Body of pancreas (tissue), 4 donors: ENCODE data around the gene RSBN1L. TPM values are rescaled to one million over a fixed set of nuclear protein-coding genes. Genes with fewer than 3 reads are reported as not detected.

Experiments used
- ATAC-seq: fragments of 150-250 bp; one replicate; pipeline ENCODE4 v1.9.1; 2016
- DNase-seq, 4 donors: peaks; one replicate each; pipeline ENCODE4 v3.0.0-alpha.2; 2019
- H3K27ac ChIP-seq, 4 donors: fragments of 200-600 bp; sonication (generic); 1 replicate in 3 of 4; 2 replicates in 1 of 4; pipeline versions ENCODE4 v1.5.1 to v1.6.1; 2016 to 2019; ENCODE audit warnings: mild to moderate bottlenecking in 1 of 4, mixed read lengths in 1 of 4, moderate library complexity in 1 of 4
- H3K27me3 ChIP-seq, 2 donors: fragments of 200-600 bp; sonication (generic); one replicate each; pipeline ENCODE4 v1.6.0; 2016; ENCODE audit warnings: mild to moderate bottlenecking in 1 of 2
- H3K36me3 ChIP-seq, 2 donors: fragments of 200-600 bp; sonication (generic); replicated peaks in 1 of 2; 2 replicates each; pipeline ENCODE4 v1.5.1; 2016; ENCODE audit warnings: low read depth in 2 of 2; ENCODE audit not compliant: insufficient read depth in 1 of 2
- H3K4me1 ChIP-seq: fragments of 200-600 bp; sonication (generic); one replicate; pipeline ENCODE4 v1.6.0; 2016
- H3K4me3 ChIP-seq, 2 donors: fragments of 200-600 bp; sonication (generic); 1 replicate in 1 of 2; 2 replicates in 1 of 2; pipeline ENCODE4 v1.5.1; 2016 to 2019
- H3K9me3 ChIP-seq, 3 donors: fragments of 200-600 bp; sonication (generic); 1 replicate in 2 of 3; 2 replicates in 1 of 3; pipeline ENCODE4 v1.5.1; 2016
- POLR2A ChIP-seq, 3 donors: fragments of 450-650 bp; IDR thresholded peaks; one replicate each; pipeline ENCODE4 v1.6.1; 2016; ENCODE audit warnings: antibody characterized with exemption in 3 of 3, mild to moderate bottlenecking in 2 of 3
- WGBS, 2 donors: methylation state at CpG; one replicate each; pipeline ENCODE4 v1.1.5; 2017; 5-methylcytosine and 5-hydroxymethylcytosine counted together
- intact Hi-C: fragments of 100-400 bp; cut with DNase I; formaldehyde crosslinking; loops from one replicate; pipeline ENCODE4 v1.15.1; 2023
- total RNA-seq, 2 donors: library from RNA; depleted of rRNA; stranded (reverse); fragments of >200 nt; gene quantifications; one replicate each; pipeline ENCODE4 v1.1.0, GENCODE V29; 2016
- TF ChIP-seq, protein P1 (sequence below), 7 experiments: fragments of 450-650 bp in 4 of 7; fragments of 200-600 bp in 3 of 7; sonication (generic) in 3 of 7; IDR thresholded peaks; one replicate each; pipeline ENCODE4 v1.5.1; 2016 to 2019; ENCODE audit warnings: antibody characterized with exemption in 7 of 7

Gene RSBN1L
- total RNA-seq, 2 donors from 2014 or later: 15.8 to 16.2 TPM

DNA sequence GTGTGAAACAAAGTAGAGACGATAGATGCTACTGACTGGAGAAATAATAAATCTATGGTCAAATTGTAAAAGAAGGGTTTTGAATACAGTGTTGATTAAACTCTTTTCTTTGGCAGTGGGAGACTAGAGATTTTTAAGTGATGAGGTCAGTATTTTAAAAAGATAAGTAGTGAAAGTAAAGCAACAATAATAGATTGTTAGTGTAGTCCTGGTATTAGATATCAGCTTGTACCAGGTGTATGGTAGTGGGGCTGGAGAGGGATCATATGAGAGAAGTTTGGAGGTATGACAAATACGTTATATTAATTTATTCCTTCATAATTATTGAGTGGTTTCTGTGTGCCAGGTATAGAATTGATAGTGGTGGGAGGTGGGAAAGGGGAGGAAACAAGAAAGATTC is 127.5 kb downstream of the RSBN1L start:
- 67 to 68% methylated on average over 2 of the region's 2 CpGs for WGBS, 2 donors
- H3K36me3 ChIP-seq: no peaks in the 10 kb centered on the region
- H3K27me3 ChIP-seq: no peaks in the 10 kb centered on the region
- DNase-seq: no peak
- H3K4me3 ChIP-seq: no peak overlapping the region
- peaks cover 5% of the 10 kb centered on the region for H3K4me1 ChIP-seq
- peak overlapping the region in 2 of 4 donors; percentile 32 to 36 for H3K27ac ChIP-seq
- TF ChIP-seq, protein P1, sequence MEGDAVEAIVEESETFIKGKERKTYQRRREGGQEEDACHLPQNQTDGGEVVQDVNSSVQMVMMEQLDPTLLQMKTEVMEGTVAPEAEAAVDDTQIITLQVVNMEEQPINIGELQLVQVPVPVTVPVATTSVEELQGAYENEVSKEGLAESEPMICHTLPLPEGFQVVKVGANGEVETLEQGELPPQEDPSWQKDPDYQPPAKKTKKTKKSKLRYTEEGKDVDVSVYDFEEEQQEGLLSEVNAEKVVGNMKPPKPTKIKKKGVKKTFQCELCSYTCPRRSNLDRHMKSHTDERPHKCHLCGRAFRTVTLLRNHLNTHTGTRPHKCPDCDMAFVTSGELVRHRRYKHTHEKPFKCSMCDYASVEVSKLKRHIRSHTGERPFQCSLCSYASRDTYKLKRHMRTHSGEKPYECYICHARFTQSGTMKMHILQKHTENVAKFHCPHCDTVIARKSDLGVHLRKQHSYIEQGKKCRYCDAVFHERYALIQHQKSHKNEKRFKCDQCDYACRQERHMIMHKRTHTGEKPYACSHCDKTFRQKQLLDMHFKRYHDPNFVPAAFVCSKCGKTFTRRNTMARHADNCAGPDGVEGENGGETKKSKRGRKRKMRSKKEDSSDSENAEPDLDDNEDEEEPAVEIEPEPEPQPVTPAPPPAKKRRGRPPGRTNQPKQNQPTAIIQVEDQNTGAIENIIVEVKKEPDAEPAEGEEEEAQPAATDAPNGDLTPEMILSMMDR (IDR thresholded peaks at IDR 0.05): no peak
- no peak for TF ChIP-seq POLR2A (IDR thresholded peaks at IDR 0.05)
- intact Hi-C loops: no loop called here
- peak; percentile 62 for ATAC-seq
- H3K9me3 ChIP-seq: peaks cover 0 to 24% (median 0%) of the 10 kb centered on the region in 3 donors

DNA sequence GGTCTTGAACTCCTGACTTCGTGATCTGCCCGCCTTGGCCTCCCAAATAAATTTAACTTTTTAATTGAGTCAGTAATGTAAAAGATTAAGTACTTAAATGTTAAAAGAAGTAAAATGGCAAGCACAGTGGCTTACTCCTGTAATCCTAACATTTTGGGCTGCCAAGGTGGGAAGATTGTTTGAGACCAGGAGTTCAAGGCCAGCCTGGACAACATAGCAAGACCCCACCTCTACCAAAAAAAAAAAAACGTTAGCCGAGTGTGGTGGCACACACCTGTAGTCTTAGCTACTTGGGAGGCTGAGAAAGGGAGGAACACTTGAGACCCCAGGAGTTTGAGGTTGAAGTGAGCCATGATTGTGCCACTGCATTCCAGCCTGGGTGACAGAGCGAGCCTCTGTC is 128.4 kb downstream of the RSBN1L start:
- intact Hi-C loops: no loop called here
- ATAC-seq: no peak

DNA sequence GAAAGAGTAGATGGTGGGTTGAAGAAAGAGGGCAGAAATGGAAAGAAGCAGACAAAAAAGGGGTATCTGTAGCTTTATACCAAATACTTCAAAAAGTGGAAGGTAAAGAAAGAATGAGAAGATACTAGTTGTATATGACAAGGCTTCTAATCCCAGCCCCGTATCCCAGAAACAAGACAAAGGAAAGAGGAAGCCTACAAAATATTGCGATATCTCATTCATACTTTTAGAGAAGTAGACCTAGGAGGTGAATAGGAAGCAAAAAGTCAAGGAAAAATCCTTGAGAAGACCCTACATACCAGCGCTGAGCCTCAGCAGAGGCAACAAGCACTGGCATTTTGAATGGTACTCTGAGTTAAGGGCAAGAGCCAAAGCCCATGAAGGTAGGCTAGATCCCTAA is 128.9 kb downstream of the RSBN1L start:
- DNase-seq: no peak
- peaks cover 0 to 19% (median 0%) of the 10 kb centered on the region in 3 donors for H3K9me3 ChIP-seq
- no peak overlapping the region for H3K27ac ChIP-seq
- no peaks in the 10 kb centered on the region for H3K36me3 ChIP-seq
- no peak for TF ChIP-seq POLR2A (IDR thresholded peaks at IDR 0.05)
- TF ChIP-seq, protein P1 (IDR thresholded peaks at IDR 0.05): no peak
- H3K4me3 ChIP-seq: no peak overlapping the region
- WGBS, 2 donors: 85 to 91% methylated on average over 3 of the region's 3 CpGs
- no peak for ATAC-seq
- H3K27me3 ChIP-seq: no peaks in the 10 kb centered on the region
- intact Hi-C loops: no loop called here
- peaks cover 5% of the 10 kb centered on the region for H3K4me1 ChIP-seq

More for the DNA sequence above, 128.4 kb downstream of the RSBN1L start:
- Histone ChIP-seq H3K4me3 (no peak overlapping the region), H3K27ac (peak overlapping the region in 1 of 4 donors; percentile 36), H3K27me3 (no peaks in the 10 kb centered on the region), H3K36me3 (no peaks in the 10 kb centered on the region), H3K9me3 (peaks cover 0 to 24% (median 0%) of the 10 kb centered on the region in 3 donors), H3K4me1 (peaks cover 5% of the 10 kb centered on the region)
- DNase-seq: no peak
- WGBS, 2 donors: 91 to 98% methylated on average over 5 of the region's 5 CpGs
- TF ChIP-seq POLR2A (IDR thresholded peaks at IDR 0.05): no peak
- TF ChIP-seq, protein P1 (IDR thresholded peaks at IDR 0.05): no peak

GRCh38 chr7:77826300-77826699 is 130.0 kb downstream of the RSBN1L start:
- Histone ChIP-seq H3K4me1 (peaks cover 5% of the 10 kb centered on the region), H3K4me3 (no peak overlapping the region), H3K27ac (no peak overlapping the region), H3K9me3 (peaks cover 0 to 9% (median 0%) of the 10 kb centered on the region in 3 donors), H3K36me3 (no peaks in the 10 kb centered on the region), H3K27me3 (no peaks in the 10 kb centered on the region)
- DNase-seq: no peak
- intact Hi-C loops: no loop called here
- no peak for ATAC-seq
- TF ChIP-seq, protein P1 (IDR thresholded peaks at IDR 0.05): no peak
- no peak for TF ChIP-seq POLR2A (IDR thresholded peaks at IDR 0.05)
- WGBS, 2 donors: 83 to 91% methylated on average over 2 of the region's 2 CpGs

- Histone ChIP-seq H3K4me3 (no peak overlapping the region), H3K27me3 (no peaks in the 10 kb centered on the region), H3K27ac (no peak overlapping the region), H3K36me3 (no peaks in the 10 kb centered on the region), H3K9me3 (peaks cover 0 to 4% (median 0%) of the 10 kb centered on the region in 3 donors), H3K4me1 (peaks cover 9% of the 10 kb centered on the region)
- TF ChIP-seq, protein P1 (IDR thresholded peaks at IDR 0.05): no peak
- no peak for TF ChIP-seq POLR2A (IDR thresholded peaks at IDR 0.05)
- ATAC-seq (no peak), DNase-seq (no peak)
- 49 to 57% methylated on average over 2 of the region's 2 CpGs for WGBS, 2 donors
- intact Hi-C loops: no loop called here
These were observed 131.7 kb downstream of the RSBN1L start for GRCh38 chr7:77827999-77828398.
